AG04449 (cell line): Measurements from ENCODE around the gene MRPS6.

Source experiments
- CTCF ChIA-PET: fragments of 350-600 bp; formaldehyde crosslinking; extraction: SDS; loops from one replicate; lab custom pipeline; 2021; ENCODE audit warnings: antibody characterized with exemption; lab: Yijun Ruan, JAX
- POLR2A ChIA-PET: fragments of 400-600, 350-600 bp; formaldehyde crosslinking; extraction: SDS; loops from one replicate; lab custom pipeline; 2020; ENCODE audit warnings: antibody characterized with exemption, inconsistent platforms; lab: Yijun Ruan, JAX
- DNase-seq: peaks from one replicate; pipeline ENCODE4 v3.0.0-alpha.2; 2010; ENCODE audit warnings: low read depth, low spot score
- H3K4me3 ChIP-seq: 2 replicates; pipeline ENCODE4 v1.5.1; 2011; ENCODE audit warnings: low read depth, mild to moderate bottlenecking, control low read depth, low read length
- TF ChIP-seq, protein P1 (sequence below): IDR thresholded peaks from one replicate; pipeline ENCODE4 v1.5.1; 2011; ENCODE audit warnings: mild to moderate bottlenecking, moderate library complexity, low read length, control low read depth, inconsistent platforms; ENCODE audit not compliant: insufficient read depth; ENCODE audit errors: missing control alignments

Gene MRPS6

DNA sequence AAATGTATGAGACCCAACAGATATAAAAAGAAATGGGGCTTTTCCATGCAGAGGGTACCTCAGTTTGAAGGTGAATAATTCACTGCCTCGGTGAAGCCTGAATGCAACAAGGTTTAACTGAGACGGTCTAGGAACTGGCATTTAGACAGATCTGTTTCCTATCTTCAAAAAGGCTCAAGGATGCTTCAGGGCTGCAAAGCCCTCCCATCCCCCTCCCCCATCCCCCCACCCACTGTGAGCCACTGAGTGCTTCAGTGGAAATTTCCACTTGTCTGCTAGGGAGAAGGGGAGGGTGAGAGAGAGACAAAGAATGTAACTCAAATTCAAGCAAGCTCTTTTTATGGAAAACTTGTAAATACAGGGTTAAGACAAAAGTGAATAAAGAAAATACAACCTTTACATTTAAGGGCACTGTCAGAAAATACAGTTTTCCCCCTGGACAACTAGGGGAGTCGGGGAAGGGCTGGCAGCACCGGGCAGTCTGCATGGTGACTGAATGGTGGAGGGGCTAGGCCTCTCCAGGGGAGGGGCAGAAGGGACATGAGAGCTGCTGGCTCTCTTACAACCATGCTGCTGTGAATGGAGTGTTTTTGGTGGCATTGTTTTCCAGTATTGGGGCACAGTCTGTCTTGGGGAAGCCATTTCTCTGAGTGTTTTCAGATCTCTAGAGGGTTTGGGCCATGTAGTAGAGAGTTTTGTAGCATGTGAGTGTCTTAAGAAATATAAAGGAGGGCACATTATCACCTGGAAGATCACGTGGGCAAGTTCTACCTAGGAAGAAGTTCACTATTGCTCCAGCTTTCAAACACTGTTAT is 56.7 kb downstream of the MRPS6 start:
- CTCF ChIA-PET, result interaction anchor here (0.6 to 4.5 kb wide), 14 partner anchors 10 to 221 kb away, joined by 3 to 23 read pairs (median 7); no protein-coding TSS in a partner anchor
- TF ChIP-seq, protein P1, sequence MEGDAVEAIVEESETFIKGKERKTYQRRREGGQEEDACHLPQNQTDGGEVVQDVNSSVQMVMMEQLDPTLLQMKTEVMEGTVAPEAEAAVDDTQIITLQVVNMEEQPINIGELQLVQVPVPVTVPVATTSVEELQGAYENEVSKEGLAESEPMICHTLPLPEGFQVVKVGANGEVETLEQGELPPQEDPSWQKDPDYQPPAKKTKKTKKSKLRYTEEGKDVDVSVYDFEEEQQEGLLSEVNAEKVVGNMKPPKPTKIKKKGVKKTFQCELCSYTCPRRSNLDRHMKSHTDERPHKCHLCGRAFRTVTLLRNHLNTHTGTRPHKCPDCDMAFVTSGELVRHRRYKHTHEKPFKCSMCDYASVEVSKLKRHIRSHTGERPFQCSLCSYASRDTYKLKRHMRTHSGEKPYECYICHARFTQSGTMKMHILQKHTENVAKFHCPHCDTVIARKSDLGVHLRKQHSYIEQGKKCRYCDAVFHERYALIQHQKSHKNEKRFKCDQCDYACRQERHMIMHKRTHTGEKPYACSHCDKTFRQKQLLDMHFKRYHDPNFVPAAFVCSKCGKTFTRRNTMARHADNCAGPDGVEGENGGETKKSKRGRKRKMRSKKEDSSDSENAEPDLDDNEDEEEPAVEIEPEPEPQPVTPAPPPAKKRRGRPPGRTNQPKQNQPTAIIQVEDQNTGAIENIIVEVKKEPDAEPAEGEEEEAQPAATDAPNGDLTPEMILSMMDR, result no peak
- POLR2A ChIA-PET, result interaction anchor here (0.5 kb wide), 1 partner anchor 46 kb away, joined by 3 read pairs; no protein-coding TSS in a partner anchor
- H3K4me3 ChIP-seq, result peak overlapping the region; percentile 29; the same call in 1 of the 2 replicates
- DNase-seq, result no peak

- DNase-seq, result no peak
- ChIA-PET POLR2A (interaction anchor here (0.5 kb wide), 1 partner anchor 47 kb away, joined by 3 read pairs; no protein-coding TSS in a partner anchor), CTCF (interaction anchor here (2.3 to 4.5 kb wide), 3 partner anchors 10 to 217 kb away, joined by 7 to 23 read pairs (median 22); no protein-coding TSS in a partner anchor)
Measured at GRCh38 chr21:34130716-34130985, 57.3 kb downstream of the MRPS6 start.

GRCh38 chr21:34131586-34131985 is 58.2 kb downstream of the MRPS6 start:
- CTCF ChIA-PET, result interaction anchor here (2.3 to 4.5 kb wide), 3 partner anchors 10 to 217 kb away, joined by 7 to 23 read pairs (median 22); no protein-coding TSS in a partner anchor

More at GRCh38 chr21:34130716-34130985, 57.3 kb downstream of the MRPS6 start:
- no peak overlapping the region for H3K4me3 ChIP-seq
- TF ChIP-seq, protein P1, result no peak

GRCh38 chr21:34132202-34132601 is 58.8 kb downstream of the MRPS6 start:
- no peak overlapping the region for H3K4me3 ChIP-seq
- DNase-seq, result no peak
- CTCF ChIA-PET, result interaction anchor here (0.6 to 4.5 kb wide), 6 partner anchors 9 to 216 kb away, joined by 3 to 23 read pairs (median 7); no protein-coding TSS in a partner anchor
- POLR2A ChIA-PET, result interaction anchor here (0.6 kb wide), 1 partner anchor 180 kb away, joined by 3 read pairs; no protein-coding TSS in a partner anchor
- TF ChIP-seq, protein P1, result no peak

More at GRCh38 chr21:34131586-34131985, 58.2 kb downstream of the MRPS6 start:
- no peak for DNase-seq
- TF ChIP-seq, protein P1, result no peak
- no peak overlapping the region for H3K4me3 ChIP-seq
- POLR2A ChIA-PET, result no interaction called here

- CTCF ChIA-PET, result interaction anchor here (0.8 to 1.9 kb wide), 3 partner anchors 13 to 209 kb away, joined by 3 to 7 read pairs (median 3); no protein-coding TSS in a partner anchor
- TF ChIP-seq, protein P1, result no peak
- POLR2A ChIA-PET, result no interaction called here
- H3K4me3 ChIP-seq, result no peak overlapping the region
- DNase-seq, result no peak
Measured at GRCh38 chr21:34132926-34133325, 59.5 kb downstream of the MRPS6 start.

DNA sequence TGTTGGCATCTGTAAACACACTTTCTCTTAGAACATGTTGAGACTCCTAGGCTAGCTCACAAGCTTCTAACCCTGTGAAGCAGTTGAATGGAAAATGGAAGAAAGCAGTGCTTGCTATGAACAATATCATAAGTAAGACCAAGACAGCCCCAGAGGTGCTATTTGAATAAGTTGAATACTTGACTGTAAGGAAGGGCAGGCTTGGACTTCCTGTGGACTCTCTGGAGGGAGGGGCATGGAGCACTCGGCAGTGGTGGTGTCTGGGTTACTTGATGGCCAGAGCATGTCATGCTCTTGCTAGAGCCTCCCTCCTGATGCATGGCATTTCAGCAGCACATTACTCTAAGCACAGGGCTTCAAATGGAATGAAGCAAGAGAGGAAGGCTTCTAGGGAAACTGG is 60.0 kb downstream of the MRPS6 start:
- no peak overlapping the region for H3K4me3 ChIP-seq
- ChIA-PET CTCF (interaction anchor here (1.3 to 1.9 kb wide), 2 partner anchors 13 to 210 kb away, joined by 3 to 7 read pairs; no protein-coding TSS in a partner anchor), POLR2A (no interaction called here)
- DNase-seq, result no peak
- TF ChIP-seq, protein P1, result no peak
